HG03457 (cell line): ENCODE results near the gene IL3RA.
"Not testable (repeated sequence)": the region's sequence is repeated elsewhere in the genome, so short reads cannot be mapped to it uniquely, and the experiment has no call there.

Source experiments
- ATAC-seq: cut with Tn5 transposase; IDR thresholded peaks from one replicate; pipeline ENCODE4 v1.9.1; 2021; ENCODE audit warnings: moderate number of reproducible peaks; ENCODE audit not compliant: unreplicated experiment

IL3RA gene

DNA sequence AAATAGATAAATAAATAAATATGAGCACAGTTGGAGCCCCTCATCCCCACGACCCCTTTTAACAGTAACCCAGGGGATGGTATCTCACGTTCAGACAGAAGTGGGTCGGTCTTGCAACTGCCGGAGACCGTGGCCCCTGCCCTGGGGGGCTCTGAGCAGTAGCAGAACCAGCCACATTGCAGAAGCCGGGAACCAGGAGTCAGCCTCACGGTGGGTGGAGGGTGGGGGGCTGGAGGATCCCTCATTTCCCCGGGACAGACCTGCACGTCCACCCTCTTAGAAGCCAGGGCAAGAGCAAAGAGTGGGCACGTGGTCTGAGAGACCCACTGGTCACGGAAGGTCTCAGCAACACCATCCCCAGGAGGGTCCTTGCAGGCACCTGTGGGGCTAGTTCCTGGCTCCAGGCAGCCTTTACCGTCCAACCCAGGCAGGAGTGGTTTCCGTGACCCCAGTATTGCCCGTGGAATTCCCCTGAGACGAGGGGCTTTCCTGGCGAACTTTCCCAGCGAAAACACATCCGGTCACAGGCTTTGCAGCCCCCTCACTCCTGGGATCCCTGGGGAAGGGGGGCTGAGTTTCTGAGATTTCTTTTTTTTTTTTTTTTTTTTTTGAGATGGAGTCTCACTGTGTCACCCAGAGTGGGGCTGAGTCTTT lies 8.8 kb upstream of the IL3RA start:
- ATAC-seq: no peak

GRCh38 chrX:1330605-1331004 lies 6.0 kb upstream of the IL3RA start:
- ATAC-seq: no peak

GRCh38 chrX:1332433-1332832 lies 4.2 kb upstream of the IL3RA start:
- not testable (repeated sequence) for ATAC-seq

DNA sequence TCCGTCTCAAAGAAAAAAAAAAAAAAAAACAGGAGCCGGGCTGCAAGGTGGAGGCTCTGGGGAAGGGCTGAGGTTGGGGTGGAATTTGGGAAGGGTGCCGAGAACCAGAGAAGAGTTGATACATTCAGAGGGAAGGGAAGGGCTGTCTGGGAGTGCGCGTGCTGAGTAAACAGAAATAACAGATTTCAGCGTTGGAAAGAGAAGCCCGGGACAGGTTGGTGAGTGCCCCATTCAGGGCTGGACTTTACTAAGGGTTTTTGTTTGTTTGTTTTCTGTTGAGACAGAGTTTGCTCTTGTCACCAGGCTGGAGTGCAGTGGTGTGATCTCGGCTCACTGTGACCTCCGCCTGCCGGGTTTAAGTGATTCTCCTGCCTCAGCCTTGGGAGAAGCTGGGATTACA lies 1.7 kb upstream of the IL3RA start:
- no peak for ATAC-seq

GRCh38 chrX:1336948-1337779 lies 579 bp downstream of the IL3RA start:
- ATAC-seq: peak; percentile 40

DNA sequence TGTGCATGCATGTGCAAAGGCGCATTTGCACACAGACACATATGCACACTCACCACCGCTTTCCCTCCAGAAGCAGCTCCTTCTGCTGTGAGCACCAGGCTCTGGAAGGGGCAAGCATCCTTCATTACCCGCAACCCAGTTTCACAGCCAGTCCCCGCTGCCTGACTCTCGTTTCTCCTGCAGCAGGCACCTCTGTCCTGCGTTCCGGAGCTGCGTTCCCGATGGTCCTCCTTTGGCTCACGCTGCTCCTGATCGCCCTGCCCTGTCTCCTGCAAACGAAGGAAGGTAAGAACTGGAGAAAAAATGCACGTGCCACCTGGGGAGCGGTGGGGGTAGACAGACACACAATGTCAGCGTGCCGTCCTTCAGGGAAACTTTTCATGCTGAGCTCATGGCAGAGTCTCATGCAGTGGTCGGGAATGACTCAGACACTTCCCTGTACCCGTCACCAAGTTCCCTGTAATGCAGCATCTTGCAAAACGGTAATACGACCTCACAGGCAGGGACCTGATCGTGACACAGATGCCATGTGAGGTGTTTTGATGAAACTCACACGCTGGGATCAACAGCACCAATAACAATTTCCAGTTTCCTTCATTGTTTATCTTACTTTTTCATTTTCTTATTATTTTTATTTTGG lies 5.1 kb downstream of the IL3RA start:
- no peak for ATAC-seq

DNA sequence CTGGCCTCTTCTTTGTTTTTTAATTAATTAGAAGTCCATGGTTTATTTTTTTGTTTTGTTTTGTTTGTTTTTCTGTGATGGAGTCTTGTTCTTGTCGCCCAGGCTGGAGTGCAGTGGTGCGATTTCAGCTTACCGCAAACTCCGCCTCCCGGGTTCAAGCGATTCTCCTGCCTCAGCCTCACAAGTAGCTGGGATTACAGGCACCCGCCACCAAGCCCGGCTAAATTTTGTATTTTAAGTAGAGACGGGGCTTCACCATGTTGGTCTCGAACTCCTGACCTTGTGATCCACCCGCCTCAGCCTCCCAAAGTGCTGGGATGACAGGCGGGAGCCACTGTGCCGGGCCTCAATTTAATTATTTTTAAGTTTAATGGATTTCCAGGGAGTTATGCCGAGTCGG lies 13.0 kb downstream of the IL3RA start:
- ATAC-seq: not testable (repeated sequence)

DNA sequence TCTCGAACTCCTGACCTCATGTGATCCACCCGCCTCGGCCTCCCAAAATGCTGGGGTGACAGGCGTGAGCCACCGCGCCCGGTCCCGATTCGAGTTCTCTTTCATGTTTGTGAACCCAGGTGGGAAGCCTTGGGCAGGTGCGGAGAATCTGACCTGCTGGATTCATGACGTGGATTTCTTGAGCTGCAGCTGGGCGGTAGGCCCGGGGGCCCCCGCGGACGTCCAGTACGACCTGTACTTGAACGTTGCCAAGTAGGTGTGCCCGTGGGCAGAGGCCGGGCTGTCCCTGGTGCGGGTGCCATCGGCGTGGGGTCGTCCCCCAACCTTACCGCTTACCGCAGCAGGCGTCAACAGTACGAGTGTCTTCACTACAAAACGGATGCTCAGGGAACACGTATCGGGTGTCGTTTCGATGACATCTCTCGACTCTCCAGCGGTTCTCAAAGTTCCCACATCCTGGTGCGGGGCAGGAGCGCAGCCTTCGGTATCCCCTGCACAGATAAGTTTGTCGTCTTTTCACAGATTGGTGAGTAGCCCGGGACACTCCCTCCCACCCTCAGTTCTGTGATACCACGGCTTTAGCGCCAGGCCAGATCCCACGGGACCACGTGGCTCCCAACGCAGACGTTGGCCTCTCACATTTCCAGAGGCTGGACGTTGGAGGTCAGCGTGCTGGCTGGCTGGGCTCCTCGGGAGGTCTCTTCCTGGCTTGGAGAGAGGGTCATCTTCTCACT lies 15.6 kb downstream of the IL3RA start:
- ATAC-seq: no peak

DNA sequence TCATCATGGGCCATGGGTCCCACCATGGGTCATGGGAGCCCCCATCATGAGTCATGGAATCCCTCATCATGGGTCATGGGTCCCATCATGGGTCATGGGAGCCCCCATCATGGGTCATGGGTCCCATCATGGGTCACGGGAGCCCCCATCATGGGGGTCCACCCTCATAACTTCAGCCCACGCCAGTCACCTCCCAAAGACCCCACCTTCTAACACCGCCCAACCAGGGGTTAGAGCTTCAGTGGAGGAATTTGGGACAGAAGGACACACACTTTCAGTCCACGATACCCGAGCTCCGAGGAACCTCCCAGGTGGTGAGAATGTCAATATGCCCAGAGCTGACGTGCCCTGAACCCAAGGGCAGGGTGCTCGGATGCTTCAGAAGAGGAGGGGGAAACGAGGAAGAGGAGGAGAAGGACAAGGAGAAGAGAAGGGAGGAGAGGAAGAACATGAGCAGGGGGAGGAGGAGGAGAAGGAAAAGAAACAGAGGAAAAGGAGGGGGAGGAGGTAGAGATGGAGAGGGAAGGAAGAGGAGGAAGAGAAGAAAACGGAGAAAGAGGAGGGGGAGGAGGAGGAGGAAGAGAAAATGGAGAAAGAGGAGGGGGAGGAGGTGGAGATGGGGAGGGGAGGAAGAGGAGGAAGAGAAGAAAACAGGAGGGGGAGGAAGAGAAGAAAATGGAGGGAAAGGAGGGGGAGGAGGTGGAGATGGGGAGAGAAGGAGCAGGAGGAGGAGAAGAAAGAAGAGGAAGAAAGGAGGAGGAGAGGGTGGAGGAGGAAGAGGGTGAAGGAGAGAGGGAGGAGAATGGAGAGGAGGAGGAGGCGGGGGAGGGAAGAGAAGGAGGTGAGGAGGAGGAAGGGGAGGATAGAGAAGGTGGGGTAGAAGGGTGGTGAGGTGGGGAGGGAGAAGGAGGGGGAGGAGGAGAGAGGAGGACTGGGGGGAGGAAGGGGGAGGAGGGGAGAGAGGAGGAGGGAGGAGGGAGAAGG lies 17.7 kb downstream of the IL3RA start:
- no peak for ATAC-seq

DNA sequence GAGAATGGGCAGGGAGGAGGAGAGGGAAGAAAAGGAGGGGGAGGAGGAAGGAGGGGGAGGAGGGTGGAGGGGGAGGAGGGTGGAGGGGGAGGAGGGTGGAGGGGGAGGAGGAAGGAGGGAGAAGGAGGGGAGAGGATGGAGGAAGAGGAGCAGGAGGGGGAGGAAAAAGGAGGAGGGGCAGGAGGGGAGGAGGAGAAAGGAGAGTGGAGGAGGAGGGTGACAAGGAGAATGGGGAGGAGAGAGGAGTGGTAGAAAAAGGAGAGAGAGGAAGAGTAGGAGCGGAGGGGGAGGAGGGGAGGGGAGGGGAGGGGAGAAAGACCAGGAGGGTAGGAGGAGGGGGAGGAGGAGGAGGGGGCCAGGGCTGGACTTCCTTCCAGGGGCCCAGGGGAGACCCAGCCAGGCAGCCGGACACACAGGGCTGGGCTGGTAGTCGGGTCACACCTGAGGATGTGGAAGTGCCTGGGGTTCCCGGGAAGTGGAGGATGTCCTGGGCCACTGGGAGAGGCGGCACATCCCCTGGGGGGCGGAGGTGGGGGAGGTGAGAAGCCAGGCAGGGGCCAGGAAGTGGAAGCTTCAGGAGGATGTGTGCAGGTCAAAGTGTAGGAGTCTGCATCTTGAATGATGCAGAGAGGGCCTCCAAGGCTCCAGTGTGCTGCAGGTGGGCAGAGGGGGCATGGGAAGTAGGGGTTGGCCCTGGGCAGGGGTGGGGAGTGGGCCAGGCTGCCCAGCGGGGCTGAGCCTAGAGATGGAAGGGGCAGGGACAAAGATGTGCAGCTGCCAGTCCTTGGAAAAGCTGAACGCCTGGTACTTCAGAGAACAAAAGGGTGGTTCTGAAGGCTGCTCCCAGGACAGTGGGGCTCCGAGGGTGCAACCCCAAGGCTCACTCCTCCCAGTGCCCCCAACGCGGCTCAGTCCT lies 18.8 kb downstream of the IL3RA start:
- no peak for ATAC-seq

DNA sequence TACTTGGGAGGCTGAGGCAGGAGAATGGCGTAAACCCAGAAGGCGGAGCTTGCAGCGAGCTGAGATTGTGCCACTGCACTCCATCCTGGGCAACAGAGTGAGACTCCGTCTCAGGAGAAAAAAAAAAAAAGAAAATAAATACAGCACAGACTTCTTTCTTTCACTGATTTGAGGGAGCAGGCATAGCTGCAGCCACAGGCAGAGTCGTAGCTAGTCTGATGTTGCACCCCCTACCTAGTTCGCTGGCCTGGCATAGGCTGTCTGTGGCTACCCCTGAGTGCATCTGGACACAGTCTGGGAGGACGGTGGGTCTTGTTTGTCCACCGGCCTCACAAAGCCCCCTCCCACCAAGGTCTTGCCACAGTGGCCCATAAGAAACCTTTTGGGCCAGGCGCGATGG lies 21.4 kb downstream of the IL3RA start:
- no peak for ATAC-seq

DNA sequence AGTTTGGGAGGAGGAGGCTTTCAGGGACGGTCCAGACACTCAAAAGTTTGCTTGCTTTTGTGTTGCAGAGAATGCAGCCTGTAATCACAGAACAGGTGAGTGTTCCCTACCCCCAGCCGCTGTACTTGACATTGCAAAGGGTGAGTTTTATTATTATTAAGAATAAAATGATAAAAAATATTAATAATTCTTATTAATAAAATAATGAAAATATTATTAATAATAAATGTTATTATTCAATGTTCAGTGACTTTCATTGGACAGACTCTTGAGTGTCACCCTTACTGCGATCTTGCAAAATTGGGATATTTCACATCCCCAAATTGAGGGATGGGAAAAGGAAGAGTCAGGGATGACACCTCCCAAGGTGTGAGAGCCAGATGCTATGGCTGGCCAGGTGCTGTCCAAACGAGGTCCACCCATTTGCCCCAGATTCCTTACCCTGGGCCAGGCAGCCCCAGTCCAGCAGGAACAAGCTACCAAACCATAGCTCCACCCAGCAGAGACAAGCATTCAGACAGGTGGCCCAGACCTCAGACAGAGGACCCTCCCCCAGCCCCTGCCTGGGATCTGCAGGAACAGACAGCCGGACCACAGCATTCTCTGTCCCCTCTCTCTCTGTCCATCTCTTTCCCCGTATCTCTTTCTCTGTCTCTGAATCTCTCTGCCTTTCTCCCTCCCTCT lies 22.4 kb downstream of the IL3RA start:
- no peak for ATAC-seq

- ATAC-seq: no peak
These were observed 22.9 kb downstream of the IL3RA start for GRCh38 chrX:1359477-1359873.

DNA sequence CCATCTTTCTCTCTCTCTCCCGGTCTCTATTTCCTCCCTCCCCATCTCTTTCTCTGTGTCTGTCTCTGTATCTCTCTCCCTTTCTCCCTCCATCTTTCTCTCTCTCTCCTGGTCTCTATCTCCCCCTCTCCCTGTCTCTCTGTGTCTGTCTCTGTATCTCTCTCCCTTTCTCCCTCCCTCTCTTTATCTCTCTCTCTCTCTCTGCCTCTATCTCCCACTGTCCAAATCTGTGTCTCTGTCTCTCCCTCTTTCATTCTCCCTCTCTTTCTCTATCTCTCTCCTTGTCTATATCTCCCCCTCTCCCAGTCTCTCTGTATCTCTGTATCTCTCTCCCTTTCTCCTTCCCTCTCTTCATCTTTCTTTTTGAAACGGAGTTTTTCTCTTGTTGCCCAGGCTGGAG lies 23.6 kb downstream of the IL3RA start:
- ATAC-seq: no peak

- no peak for ATAC-seq
These were observed 24.7 kb downstream of the IL3RA start for GRCh38 chrX:1361275-1361674.

- no peak for ATAC-seq
These were observed 25.3 kb downstream of the IL3RA start for GRCh38 chrX:1361910-1362309.

- ATAC-seq: not testable (repeated sequence)
These were observed 29.8 kb downstream of the IL3RA start for GRCh38 chrX:1366363-1366762.

- no peak for ATAC-seq
These were observed 31.8 kb downstream of the IL3RA start for GRCh38 chrX:1368385-1368698.

GRCh38 chrX:1378306-1378759 lies 41.7 kb downstream of the IL3RA start:
- no peak for ATAC-seq
